Measurements from ENCODE around the gene MCM5. TPM values are rescaled to one million over a fixed set of nuclear protein-coding genes. Genes with fewer than 3 reads are reported as not detected.
A peak's percentile ranks its signal among the peaks of the same experiment; 100 is the strongest.
"Not testable (repeated sequence)": the region's sequence is repeated elsewhere in the genome, so short reads cannot be mapped to it uniquely, and the experiment has no call there.

Gene MCM5
- 10 to 100 TPM; 11.0 to 21.9 TPM for total RNA-seq
- long read RNA-seq, transcript MCM5-201 (17 exons, 3,534 nt): major isoform, 12 of 30 reads
- long read RNA-seq, partial matches to known transcripts: 10 of 30 reads
- long read RNA-seq, other reads (novel, unspliced or antisense): 8 of 30 reads

DNA sequence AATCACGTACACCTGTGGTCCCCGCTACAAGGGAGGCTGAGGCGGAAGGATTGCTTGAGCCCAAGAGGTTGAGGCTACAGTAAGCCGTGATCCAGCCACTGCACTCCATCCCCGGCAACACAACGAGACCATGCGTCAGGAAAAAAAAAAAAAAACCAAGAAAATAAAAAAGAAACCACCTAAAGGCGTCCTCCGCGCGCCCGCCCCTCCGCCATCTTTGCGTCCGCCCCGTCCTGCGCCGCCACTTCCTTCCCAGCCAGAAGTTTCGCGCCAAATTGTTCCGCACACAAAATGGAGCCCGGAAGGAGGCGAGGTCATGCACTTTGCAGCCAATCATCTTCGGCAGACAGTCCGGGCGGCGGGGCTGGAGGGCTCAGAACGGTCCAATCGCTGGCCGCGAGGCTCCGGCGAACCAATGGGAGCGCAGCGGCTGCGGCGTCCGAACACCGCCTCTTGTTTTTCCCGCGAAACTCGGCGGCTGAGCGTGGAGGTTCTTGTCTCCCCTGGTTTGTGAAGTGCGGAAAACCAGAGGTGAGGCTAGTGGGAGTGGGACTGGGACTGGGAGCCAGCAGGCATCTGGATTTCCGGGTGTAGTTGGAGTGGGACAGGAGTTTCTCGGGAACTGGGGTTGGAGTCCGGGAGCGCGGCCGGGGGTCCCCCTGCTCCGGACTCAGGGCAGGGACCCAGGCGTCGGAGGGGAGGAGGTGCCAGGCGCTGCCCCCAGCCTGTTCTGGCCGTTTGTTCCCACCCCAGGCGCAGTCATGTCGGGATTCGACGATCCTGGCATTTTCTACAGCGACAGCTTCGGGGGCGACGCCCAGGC, at the start of gene MCM5:
Gene MCM5 (plus strand): TSS at position 463 of the 823 bp plus-strand sequence. CDS start 299 bp downstream, at position 762.
- peak; percentile 100 for ATAC-seq

DNA sequence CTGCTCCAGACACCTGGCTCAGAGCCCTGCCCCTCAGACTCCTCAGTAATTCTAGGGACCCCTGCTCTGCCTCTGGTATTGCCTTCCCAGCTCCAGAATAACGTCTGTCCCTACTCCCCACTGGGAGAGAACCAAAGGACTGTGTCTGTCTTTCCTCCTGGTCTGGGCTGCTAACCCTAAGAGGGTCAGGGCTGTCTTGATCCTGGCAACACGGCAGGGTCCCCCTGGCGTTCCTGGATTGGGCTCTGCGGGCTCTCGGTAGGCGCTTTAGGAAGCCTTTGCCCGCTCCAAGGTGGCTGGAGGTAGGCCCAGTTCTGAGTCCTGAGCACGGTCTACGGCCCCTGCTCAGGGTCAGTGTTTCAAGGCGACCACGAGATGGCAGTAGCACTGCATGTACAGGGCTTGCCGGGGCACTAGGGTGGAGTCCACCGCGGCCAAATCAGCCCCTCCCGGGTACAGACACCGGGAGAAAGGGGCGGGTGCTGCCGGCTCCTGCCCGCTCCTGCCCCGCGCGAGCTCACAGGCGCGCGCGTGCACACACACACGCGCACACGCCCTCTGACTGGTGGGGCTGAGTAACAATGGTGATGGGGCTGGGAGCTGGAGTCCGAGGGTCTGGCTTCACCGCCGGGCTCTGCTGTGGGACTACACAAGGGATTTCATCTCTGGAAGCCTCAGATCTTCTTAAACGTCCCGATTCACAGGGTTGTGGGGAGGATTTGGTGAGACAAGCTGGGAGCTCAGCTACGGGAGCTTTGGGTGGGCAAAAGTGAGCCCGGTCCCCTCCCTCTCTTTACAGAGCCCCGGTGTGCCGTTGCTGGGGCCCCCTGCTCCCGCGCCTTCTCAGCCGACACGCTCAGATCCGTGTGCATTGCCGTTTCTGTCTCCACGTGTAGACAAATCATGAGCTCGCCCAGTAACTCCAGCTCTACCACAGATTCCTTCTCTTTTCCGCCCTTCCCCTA, 49.1 kb upstream of the MCM5 start:
- DNase-seq (peak; percentile 94), ATAC-seq (peak; percentile 89 to 91)
- intact Hi-C loops (cut with DNase I): loop anchor here (2.0 to 10.0 kb wide), 2 partner anchors 232 to 234 kb away; no protein-coding TSS in a partner anchor

More for the DNA sequence above, at the start of gene MCM5:
- intact Hi-C loops (cut with DNase I): no loop called here
- DNase-seq: peak; percentile 98

DNA sequence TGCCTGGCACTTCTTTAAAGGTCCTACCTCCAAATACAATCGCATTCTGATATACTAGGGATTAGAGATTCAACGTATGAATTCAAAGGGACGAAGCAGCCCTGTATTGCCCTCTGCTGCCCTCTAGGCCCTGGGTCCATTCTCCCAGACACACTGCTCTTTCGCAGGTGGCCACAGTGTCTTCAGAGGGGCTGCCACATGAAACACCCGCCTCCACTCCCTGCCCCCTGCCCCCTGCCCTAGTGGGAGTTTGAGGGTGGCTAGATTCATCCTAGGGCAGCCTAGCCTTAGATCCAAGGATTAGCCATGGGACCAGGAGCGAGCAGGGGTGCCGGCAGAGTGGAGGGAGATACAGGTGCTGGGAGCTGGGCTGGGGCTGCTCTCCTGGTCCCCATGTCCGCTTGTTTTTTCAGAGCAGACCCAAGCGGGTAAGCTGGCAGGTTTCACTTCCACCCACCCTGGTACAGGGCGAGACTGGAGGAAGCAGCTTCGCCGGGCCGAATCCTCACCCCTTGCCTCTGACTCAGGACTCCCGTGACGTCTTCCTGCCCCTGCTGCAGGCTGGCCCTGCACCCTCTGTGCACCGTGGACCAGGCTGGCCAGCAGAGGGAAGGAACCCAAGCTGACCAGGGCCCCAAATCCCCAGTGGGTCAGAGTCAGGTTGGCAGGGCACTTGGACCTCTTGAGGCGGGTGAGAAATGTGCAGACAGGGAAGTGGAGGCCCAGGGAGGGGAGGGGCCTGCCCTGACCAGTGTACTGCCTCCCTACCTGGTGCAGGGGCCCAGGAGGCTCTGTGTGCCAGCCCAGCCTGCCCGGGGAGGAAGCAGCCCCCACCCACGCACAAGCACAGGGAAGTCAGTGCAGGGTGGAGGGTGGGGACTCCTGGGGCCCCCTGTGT, 47.5 kb upstream of the MCM5 start:
- DNase-seq (peak; percentile 77), ATAC-seq (peak; percentile 25 to 44)
- intact Hi-C loops (cut with DNase I): loop anchor here in 1 of 2 donors (10.0 kb wide), 1 partner anchor 232 kb away; no protein-coding TSS in a partner anchor

DNA sequence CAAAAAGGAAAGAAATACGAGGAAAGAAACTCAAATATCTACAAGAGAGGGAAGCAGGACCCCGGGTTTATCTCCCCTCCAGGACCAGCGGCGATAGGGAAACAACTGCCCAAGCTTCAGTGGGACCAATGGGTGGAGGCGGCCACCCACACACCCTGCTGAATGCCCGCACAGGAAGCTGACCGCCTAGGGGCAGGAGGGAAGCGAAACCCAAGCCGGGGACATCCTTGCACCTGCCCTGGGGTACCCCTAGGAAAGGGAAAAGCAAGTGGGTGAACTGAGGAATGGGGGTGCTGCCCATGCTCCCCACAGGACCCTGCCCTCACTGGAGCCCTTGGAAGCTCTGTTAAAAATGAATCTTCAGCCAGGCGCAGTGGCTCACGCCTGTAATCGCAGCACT, 46.6 kb upstream of the MCM5 start:
- intact Hi-C loops (cut with DNase I): loop anchor here in 1 of 2 donors (10.0 kb wide), 1 partner anchor 231 kb away; no protein-coding TSS in a partner anchor
- no peak for DNase-seq
- no peak for ATAC-seq

DNA sequence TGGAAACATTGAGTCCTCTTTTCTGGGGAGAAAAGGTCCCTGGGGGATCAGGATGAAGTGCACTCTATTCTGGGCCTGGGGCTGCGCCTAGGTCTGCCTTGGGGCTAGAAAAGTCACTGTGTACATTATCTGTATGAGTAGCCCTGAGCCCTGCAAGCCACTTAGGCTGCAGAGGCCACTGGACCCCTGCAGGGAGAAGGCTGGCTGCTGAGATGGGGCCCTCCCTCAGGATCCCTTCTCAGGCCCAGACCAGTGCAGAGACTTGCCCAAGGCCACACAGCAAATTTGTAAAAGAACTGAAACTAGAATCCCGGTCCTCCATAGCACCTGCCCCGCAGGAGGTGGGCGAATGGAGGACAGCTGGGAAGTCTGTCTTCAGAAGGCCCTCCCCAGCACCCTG, 45.9 kb upstream of the MCM5 start:
- ATAC-seq (no peak), DNase-seq (no peak)
- intact Hi-C loops (cut with DNase I): loop anchor here in 1 of 2 donors (10.0 kb wide), 1 partner anchor 231 kb away; no protein-coding TSS in a partner anchor

DNA sequence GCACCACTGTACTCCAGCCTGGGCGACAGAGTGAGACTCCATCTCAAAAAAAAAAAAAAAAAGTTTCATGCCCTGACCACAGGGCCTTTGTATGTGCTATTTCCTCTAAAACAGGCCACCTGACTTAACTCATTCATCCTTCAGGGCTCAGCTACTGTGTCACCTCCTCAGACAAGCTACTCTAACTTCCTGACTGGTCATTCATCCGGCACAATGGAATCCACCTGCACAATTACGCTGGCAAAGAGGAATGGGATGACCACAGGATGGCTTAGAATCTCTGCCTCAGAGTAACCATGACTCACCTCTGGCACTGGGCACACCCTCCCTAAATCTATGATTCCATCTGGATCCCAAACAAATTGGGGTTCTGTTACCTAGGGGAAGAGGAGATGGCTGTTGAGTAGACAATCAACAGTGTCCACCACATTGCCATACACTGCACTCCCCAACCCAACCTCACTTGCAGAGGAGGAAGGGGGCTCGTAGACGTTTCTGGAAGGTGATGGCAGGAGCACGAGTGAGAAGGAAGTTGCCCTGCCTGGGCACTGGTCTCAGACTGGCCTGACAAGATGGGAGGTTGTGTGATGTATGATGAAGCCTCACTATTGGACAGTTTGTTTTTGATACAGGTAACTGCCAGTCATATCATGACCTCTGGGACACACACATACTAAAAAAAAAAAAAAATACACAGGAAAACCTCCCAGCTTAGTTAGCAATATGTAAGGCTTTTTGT, 41.9 kb upstream of the MCM5 start:
- ATAC-seq (no peak), DNase-seq (no peak)
- intact Hi-C loops (cut with DNase I): loop anchor here in 1 of 2 donors (10.0 kb wide), 1 partner anchor 227 kb away; no protein-coding TSS in a partner anchor

DNA sequence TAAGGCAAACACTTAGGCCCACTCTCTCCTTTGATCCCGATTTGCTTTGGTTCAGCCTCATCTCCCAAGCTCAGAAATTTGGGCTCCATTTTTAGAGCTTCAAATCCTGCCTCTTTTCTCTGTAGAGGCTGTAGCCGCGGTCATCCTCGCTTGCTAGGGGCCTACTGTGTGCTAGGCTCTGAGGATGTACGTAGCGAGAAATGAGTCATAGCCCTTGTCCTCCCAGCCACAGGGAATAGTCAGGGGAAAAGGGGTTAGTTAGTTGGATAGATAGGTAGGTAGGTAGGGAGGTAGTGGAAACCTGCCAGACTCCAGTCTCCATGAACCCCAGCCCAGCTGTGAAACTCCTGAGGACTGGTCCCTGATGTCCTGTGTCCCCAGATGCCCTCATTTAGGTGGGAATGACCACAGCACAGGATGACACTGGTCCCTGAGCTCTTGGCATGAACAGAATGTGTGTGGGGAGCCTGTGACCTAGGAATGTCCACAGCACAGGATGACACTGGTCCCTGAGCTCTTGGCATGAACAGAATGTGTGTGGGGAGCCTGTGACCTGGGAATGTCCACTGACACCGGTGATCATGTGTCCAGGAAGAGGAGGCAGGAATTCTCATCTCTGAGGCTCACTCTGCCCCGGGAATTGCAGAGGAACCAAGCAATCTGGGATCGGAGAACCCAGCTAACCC, 40.4 kb upstream of the MCM5 start:
- DNase-seq: no peak
- no peak for ATAC-seq
- intact Hi-C loops (cut with DNase I): loop anchor here in 1 of 2 donors (10.0 kb wide), 1 partner anchor 225 kb away; no protein-coding TSS in a partner anchor

DNA sequence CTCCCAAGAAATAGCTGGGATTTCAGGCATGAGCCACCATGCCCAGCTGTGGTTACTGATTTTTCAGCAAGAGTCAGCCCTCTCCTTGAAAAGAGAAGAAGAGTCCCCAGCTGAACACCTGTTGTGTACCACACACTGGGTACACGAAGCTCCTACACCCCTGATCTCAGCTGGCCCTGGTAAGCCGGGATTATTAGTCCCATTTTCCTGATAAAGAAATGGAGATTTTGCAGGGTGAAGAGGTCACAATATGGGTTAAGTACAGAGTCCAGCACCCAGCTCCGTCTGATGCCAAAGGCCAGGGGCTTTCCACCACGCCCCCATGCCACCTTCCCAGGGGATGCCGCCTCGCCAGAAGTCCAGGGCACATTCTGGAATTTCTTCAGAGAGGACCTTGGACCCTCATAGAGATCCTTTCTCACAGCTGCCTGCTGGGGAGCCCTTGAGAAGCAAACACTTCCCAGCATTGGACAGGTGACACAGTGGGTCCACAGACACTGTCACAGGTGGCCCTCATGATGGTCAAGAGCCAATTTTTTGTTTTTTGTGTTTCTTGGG, 38.9 kb upstream of the MCM5 start:
- DNase-seq (no peak), ATAC-seq (no peak)
- intact Hi-C loops (cut with DNase I): no loop called here

DNA sequence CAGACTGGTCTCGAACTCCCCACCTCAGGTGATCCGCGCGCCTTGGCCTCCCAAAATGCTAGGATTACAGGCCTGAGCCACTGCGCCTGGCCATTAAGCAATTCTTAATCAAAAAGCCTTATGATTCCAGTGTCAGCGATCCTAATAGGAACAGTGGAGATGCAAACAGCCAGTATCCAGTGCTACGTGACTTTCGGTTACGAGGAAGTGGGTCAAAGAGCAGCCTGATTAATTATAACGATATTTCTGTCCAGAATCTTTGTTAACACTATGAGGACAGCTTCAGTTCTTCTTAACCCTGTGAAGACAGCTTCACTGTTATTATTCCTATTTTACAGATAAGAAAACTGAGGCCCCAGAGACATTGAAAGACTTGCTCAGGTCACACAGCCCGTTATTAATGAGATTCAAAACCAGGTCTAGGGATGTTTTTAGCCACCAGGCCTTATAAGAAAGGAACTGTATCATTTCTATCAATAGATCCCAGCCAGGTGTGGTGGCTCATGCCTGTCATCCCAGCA, 36.3 kb upstream of the MCM5 start:
- ATAC-seq: no peak
- intact Hi-C loops (cut with DNase I): no loop called here
- DNase-seq: no peak

DNA sequence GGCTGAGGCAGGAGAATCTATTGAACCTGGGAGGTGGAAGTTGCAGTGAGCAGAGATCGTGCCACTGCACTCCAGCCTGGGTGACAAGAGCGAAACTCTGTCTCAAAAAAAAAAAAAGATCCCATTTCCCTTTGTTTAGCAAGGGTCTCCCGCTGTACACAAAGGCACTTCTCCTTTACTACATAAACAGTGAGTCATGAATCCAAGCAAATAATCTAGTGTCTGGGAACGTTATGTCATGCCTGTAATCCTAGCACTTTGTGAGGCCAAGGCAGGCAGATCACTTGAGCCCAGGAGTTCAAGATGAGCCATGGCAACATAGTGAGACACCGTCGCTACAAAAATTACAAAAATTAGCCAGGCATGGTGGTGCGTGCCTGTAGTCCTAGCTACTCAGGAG, 35.7 kb upstream of the MCM5 start:
- ATAC-seq: peak; percentile 24 to 41
- DNase-seq; intact Hi-C loops (cut with DNase I): not testable (repeated sequence)

DNA sequence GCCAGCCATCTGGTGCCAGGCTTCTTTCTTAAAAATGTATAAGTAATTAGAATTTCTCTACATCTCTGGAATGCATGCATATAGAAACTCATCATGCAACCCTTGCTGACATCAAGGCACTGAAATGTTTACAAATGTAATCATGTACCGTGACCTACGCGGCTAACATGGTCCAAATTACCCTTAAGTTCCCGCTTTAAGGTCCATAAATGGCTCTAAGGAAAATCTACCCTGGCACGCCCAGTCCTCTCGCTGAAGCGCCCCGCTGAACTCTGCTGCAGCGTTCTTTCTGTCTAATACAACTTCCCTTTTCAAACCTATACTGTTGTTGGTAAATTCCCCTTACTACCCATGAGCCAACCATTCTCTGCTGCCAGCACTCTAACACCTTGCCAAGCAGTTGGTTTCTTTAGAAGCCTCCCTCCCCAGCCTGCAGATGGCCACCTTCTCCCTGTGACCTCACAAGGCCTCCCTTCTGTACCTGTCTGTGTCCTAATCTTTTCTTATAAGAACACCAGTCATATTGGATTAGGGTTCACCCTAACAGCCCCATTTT, 32.5 kb upstream of the MCM5 start:
- DNase-seq: no peak
- ATAC-seq: peak in 1 of 2 donors; percentile 28
- intact Hi-C loops (cut with DNase I): no loop called here

DNA sequence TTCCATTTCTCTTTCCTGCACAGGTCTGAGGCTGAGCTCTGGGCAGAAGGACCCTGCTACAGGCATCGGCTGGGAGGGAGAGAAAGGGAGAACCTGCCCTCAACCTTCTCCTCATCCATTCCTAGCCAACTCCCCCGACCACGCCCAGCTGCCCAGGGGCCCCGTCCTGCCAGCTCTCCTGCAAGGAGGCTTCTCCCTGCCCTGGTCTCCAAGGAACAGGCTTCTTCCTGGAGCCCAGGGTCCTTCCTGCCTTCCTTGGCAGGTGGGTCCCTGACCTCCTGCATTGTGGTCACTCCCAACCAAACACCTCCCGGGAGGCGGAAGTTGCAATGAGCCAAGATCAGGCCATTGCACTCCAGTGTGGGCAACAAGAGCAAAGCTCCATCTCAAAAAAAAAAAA, 31.6 kb upstream of the MCM5 start:
- DNase-seq (no peak), ATAC-seq (no peak)

DNA sequence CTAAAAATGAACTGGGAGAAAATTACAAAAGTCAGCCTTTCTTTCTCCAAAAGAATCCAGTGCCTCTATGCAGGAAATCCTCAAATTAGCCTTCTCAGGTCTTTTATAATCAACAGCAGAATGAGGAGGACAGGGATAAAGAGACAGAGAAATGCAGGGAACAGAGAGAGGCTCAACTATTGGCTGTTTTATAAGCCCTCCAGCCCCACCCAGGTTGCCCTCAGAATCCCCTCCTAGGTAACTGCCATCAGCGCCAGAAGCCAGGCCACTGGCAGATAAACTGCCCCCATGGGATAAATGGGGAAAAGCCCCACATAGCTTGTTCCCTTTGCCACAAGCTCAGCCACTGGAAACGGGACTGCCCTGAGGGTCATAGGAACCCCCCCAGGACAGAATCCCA, 29.9 kb upstream of the MCM5 start:
- DNase-seq: no peak
- no peak for ATAC-seq
- intact Hi-C loops (cut with DNase I): no loop called here

More for the DNA sequence above, 31.6 kb upstream of the MCM5 start:
- intact Hi-C loops (cut with DNase I): no loop called here

DNA sequence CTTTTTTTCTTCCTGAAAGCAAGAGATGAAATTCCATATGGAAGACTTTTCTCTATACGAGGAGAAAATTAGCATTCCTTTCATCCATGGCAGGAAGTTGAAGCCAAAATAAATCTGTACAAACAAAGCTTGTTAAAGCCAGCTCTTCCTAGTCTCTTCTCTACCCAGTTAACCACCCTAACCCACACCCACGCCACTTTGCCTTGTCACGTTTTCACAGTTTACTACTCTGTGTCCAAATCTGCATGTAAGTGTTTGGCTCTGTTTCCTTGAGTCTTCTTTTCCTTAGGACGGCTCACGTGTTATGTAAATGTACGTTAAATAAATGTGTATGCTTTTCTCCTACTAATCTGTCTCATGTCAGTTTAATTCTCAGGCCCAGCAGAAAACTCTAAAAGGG, 26.2 kb upstream of the MCM5 start:
- intact Hi-C loops (cut with DNase I): no loop called here
- ATAC-seq: no peak
- DNase-seq: no peak

DNA sequence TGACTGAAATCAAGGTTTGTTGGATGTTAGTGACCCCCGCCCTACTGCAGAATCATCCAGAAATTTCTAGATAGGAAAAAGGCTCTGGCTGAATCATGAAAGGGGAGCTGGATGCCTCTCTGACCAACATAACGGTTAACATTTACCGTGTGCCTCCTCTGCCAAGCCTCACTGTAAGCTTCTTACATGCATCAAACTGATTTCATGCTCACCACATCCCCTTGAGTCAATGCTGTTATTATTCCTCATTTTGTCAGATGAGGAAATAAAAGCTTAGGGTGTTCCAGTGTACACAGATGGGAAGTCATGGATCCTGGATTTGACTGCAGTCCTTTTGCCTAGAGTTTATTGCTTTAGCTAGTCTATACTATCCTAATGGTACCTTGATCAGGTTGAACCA, 24.9 kb upstream of the MCM5 start:
- DNase-seq (no peak), ATAC-seq (no peak)
- intact Hi-C loops (cut with DNase I): no loop called here

DNA sequence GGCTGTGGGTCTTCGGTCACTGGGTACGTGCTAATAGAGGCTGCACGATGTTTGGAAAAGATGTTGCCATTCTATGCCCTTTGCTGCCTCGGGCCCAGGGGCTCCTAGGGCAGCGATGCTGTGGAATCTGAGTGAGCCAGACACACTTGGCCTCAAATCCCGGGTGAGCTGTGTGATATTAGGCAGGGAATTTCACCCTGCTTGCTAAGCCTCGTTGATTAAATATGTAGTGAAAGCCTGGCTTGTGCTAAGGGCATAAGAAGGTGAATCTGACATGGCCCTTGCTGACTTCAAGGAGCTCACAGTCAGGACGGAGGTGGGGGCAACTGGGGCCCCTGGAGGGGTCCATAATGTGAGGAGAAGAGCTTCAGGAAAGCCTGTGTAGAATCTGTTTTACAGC, 24.4 kb upstream of the MCM5 start:
- no peak for ATAC-seq
- no peak for DNase-seq

More for the DNA sequence above, 24.4 kb upstream of the MCM5 start:
- intact Hi-C loops (cut with DNase I): no loop called here
